DMS 273 (cell line): Measurements from ENCODE around the gene DPYSL3.
A peak's percentile ranks its signal among the peaks of the same experiment; 100 is the strongest.
"Not testable (repeated sequence)": the region's sequence is repeated elsewhere in the genome, so short reads cannot be mapped to it uniquely, and the experiment has no call there.

Source experiments
- DNase-seq: peaks from one replicate; lab custom pipeline; 2025; ENCODE audit not compliant: unreplicated experiment; lab: John Stamatoyannopoulos, UW

DPYSL3 gene

DNA sequence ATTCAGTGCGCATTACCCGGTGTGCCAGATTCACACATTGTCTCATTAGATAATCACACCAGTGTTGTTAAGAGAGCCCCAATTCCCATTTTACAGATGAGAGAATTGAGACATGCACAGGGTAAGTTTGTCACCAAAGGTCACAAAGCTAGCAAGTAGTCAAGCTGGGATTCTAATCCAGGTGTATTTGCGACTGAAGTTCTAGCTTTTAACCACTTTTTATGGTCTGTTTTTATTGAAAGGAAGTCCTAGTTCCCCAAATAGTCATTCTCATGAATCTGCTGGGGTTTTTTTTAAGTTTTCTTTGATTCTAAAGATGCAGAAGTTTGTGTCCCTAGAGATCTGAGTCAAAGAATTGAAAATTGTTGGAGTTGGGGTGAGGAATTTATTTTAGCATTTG, 136.5 kb downstream of the DPYSL3 start:
- no peak for DNase-seq

DNA sequence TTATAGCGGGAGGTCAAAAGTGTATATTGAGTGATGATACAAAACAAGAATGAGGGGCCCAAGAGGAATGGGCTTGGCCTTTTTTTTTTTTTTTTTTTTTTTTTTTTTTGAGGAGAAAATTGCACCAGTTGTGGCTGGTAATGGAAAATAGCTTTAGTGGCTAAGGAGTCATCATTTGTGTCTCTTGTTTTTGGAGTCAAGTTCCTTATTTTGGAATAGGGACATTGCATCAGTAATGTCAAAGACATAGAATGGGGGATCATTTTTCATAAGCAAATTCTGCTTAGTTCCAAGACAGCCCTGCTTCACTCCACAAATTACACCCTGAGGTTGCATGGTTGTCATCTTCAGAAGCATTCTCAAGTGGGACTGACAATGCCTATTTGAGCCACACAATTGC, 137.7 kb downstream of the DPYSL3 start:
- no peak for DNase-seq

DNA sequence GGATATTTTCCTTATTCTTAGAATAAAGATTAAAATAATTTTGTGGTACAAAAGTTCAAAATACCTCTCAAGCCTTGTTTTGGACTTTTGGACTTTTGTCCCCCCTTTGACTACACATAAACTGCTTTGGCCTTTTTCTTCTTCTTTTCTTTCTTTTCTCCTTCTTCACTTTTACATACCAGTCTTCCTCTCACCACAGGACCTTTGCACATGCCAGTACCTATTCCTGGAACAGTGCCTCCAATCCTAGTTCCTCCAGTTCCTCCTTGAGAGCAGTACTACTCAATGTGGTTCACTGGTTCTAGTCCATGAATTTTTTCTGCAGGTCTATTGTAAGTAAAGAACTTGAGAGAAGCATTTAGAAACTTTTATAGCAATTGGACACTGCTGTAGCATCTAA, 138.6 kb downstream of the DPYSL3 start:
- DNase-seq, result no peak

GRCh38 chr5:147369742-147370374, 140.0 kb downstream of the DPYSL3 start:
- DNase-seq, result peak; percentile 35

- not testable (repeated sequence) for DNase-seq
Observed at GRCh38 chr5:147367381-147367780, 142.5 kb downstream of the DPYSL3 start.

GRCh38 chr5:147361441-147362175, 148.3 kb downstream of the DPYSL3 start:
- DNase-seq, result no peak

DNA sequence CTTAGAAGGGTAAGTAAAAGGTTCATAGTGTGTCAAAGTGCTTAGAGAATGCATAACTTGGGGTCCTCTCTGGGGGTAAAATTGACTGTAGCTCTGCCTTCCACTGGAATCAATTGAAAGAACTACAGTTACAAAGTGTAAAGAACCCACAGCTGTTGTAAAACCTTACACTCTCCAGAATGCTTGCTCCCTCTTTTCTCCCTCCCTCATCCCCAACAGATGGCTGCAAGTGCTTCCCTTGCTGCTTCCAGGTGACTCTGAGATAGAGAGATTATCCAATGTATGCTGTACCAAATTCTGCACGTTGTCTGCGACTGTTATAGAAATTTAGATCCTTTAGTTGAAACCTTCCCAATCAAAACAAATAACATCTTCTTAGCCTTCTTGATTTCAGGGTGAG, 149.1 kb downstream of the DPYSL3 start:
- peak; percentile 5 for DNase-seq

DNA sequence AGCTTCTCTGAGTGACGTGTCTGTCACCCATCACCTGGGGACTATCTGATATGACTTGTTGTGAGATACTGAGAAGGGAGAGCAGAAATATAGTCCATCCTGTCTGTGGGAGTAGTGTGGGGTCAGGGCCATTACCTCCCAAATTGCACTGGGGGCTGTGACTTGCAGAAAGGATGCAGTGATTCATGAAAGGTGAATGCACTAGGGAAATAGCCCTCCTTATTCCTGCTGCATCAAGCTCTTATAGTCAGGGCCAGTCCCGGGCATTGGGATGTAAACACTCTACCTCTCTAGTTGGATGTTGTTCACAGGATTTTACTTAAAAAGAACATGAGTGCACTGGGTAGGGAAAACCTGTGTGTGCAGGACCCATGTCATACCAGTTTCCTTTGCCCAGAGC, 150.3 kb downstream of the DPYSL3 start:
- no peak for DNase-seq

DNA sequence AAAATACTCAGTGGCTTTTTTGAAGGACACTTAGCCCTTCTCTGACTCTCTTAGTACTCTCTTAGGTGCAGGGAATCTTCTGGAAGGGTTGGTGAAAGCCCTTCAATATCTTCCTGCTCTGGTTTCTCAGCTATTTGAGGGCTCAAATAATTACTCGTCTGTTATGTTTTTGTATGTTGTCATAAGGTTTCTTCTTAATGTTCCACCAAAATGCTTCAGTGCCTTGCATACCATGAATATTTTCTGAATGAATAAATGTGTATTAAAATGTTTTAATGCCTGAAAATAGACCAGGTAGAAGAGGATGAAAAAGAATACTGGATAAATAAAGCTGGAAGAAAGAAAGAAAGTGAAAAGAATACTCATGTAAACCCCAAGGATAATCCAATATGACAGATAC, 150.8 kb downstream of the DPYSL3 start:
- DNase-seq, result no peak

- no peak for DNase-seq
Observed at GRCh38 chr5:147349241-147349640, 160.6 kb downstream of the DPYSL3 start.

DNA sequence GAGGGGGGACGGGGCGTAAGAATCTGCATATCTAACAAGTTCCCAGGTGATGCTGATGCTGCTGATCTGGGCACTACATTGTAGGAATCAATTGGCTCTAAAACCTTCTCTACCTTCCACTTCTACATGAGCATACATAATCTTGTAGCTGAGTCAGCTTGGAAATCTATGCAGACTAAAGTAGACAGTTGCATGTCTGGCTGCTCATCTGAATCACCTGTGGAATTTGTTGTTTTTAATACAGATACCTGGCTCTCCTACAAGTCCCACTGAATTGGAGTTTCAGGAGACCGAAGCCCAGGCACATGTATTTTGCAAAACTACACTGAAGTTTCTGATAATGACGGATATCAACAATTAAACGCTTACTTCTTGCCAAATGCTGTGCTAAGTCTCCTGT, 161.4 kb downstream of the DPYSL3 start:
- no peak for DNase-seq

DNA sequence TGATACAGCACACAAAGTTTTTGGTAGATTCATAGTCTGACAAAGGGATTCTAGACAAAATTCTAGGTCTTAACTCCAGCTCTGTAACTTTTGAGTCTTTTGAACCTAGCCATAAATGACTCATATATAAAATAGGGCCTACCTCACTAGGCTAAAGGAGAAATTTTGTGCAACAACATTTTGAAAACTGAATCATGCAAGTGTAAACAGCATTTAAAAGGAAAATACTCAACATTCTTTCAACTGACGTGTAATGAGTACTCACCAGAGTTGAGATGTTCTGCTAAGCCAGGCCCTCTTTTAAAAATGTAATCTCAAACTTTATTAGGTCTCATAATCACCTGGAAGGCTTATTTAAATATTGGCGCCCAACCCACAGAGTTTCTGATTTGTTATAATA, 161.8 kb downstream of the DPYSL3 start:
- DNase-seq, result no peak

- DNase-seq, result no peak
Observed at GRCh38 chr5:147346006-147346561, 163.8 kb downstream of the DPYSL3 start.

GRCh38 chr5:147344861-147345260, 165.0 kb downstream of the DPYSL3 start:
- DNase-seq, result no peak

GRCh38 chr5:147341345-147341744, 168.5 kb downstream of the DPYSL3 start:
- DNase-seq, result no peak

GRCh38 chr5:147340941-147341340, 168.9 kb downstream of the DPYSL3 start:
- no peak for DNase-seq
